H1 (cell line): ENCODE data around the gene ACADVL. TPM values are rescaled to one million over a fixed set of nuclear protein-coding genes. Genes with fewer than 3 reads are reported as not detected.

Source experiments
- CTCF ChIA-PET: fragments of 300-600 bp; sonication (Branson Sonifier 250); formaldehyde crosslinking; loops from one replicate; lab custom pipeline; 2021; ENCODE audit not compliant: partially characterized antibody; lab: Charles Lee
- POLR2A ChIA-PET: fragments of 300-600 bp; sonication (Branson Sonifier 250); formaldehyde crosslinking; loops from one replicate; lab custom pipeline; 2021; ENCODE audit warnings: inconsistent platforms; ENCODE audit not compliant: partially characterized antibody; lab: Charles Lee
- DNase-seq, 2 experiments: peaks; one replicate each; pipeline versions ENCODE4 v3.0.0 to v3.0.0-alpha.2; 2010 to 2022; ENCODE audit warnings: low spot score in 2 of 2, low read depth in 1 of 2, mixed read lengths in 1 of 2
- FAIRE-seq: peaks from 2 replicates; lab custom pipeline; 2011; peaks lifted over from hg19 to GRCh38; lab: Jason Lieb, UNC
- H2AFZ ChIP-seq: 2 replicates; pipeline ENCODE4 v1.8.1; 2012; ENCODE audit warnings: low read length, inconsistent platforms
- H2AK5ac ChIP-seq: 2 replicates; pipeline ENCODE4 v1.6.1; 2013; ENCODE audit warnings: low read depth, low read length
- H2BK120ac ChIP-seq: replicated peaks from 2 replicates; pipeline ENCODE3; 2013; ENCODE audit warnings: low read depth, low read length, inconsistent platforms
- H2BK12ac ChIP-seq: 2 replicates; pipeline ENCODE4 v1.6.1; 2013; ENCODE audit warnings: low read depth, low read length
- H2BK15ac ChIP-seq: 2 replicates; pipeline ENCODE4 v1.6.1; 2013; ENCODE audit warnings: low read length
- H2BK20ac ChIP-seq: 2 replicates; pipeline ENCODE4 v1.6.1; 2013; ENCODE audit warnings: low read length
- H2BK5ac ChIP-seq: 2 replicates; pipeline ENCODE4 v1.6.1; 2013; ENCODE audit warnings: low read depth, low read length
- H3K14ac ChIP-seq: 2 replicates; pipeline ENCODE4 v1.6.1; 2013; ENCODE audit warnings: inconsistent platforms; ENCODE audit not compliant: insufficient read length
- H3K18ac ChIP-seq: 2 replicates; pipeline ENCODE4 v1.6.1; 2013; ENCODE audit warnings: low read length; ENCODE audit errors: extremely low read depth
- H3K23ac ChIP-seq: 2 replicates; pipeline ENCODE4 v1.6.1; 2013; ENCODE audit warnings: inconsistent platforms; ENCODE audit not compliant: insufficient read length
- H3K23me2 ChIP-seq: 2 replicates; pipeline ENCODE4 v1.6.1; 2013; ENCODE audit warnings: low read depth, low read length
- H3K27ac ChIP-seq: 2 replicates; pipeline ENCODE4 v1.6.1; 2011; ENCODE audit warnings: low read depth, low read length, inconsistent platforms
- H3K27me3 ChIP-seq, 4 experiments: replicated peaks in 1 of 4; 1 replicate in 1 of 4; 2 replicates in 3 of 4; pipeline versions ENCODE4 v1.6.1 to v1.8.1; 2011 to 2013; ENCODE audit warnings: low read length in 3 of 4, mild to moderate bottlenecking in 3 of 4, inconsistent platforms in 2 of 4, mixed read lengths in 2 of 4, moderate library complexity in 1 of 4; ENCODE audit not compliant: control insufficient read depth in 3 of 4, insufficient read depth in 3 of 4; ENCODE audit errors: extremely low read depth in 1 of 4
- H3K36me3 ChIP-seq, 4 experiments: 2 replicates each; pipeline versions ENCODE4 v1.6.1 to v1.8.1; 2011 to 2013; ENCODE audit warnings: mild to moderate bottlenecking in 4 of 4, low read length in 3 of 4, moderate library complexity in 2 of 4, control low read depth in 1 of 4, inconsistent platforms in 1 of 4; ENCODE audit not compliant: insufficient read depth in 4 of 4, control insufficient read depth in 2 of 4
- H3K4ac ChIP-seq: replicated peaks from 2 replicates; pipeline ENCODE3; 2013; ENCODE audit warnings: low read length, low read depth, mixed read lengths, inconsistent platforms; ENCODE audit not compliant: insufficient read length
- H3K4me1 ChIP-seq, 4 experiments: replicated peaks in 1 of 4; 1 replicate in 1 of 4; 2 replicates in 3 of 4; pipeline versions ENCODE4 v1.6.1 to v1.8.1; 2011 to 2013; ENCODE audit warnings: low read length in 3 of 4, inconsistent platforms in 2 of 4, mixed read lengths in 1 of 4; ENCODE audit not compliant: insufficient read depth in 4 of 4, control insufficient read depth in 3 of 4
- H3K4me2 ChIP-seq, 2 experiments: 2 replicates each; pipeline versions ENCODE4 v1.6.1 to v1.8.1; 2011 to 2013; ENCODE audit warnings: low read depth in 2 of 2, low read length in 2 of 2, control low read depth in 1 of 2, inconsistent platforms in 1 of 2, mild to moderate bottlenecking in 1 of 2; ENCODE audit not compliant: insufficient read depth in 1 of 2
- H3K4me3 ChIP-seq, 4 experiments: fragments of 200-600, 300-600 bp in 1 of 4; sonication (generic), shearing (Covaris generic), sonication (Bioruptor Twin) in 1 of 4; 2 replicates each; pipeline versions ENCODE4 v1.5.1 to v1.8.1; 2011 to 2016; ENCODE audit warnings: low read length in 4 of 4, low read depth in 3 of 4, control low read depth in 2 of 4, inconsistent platforms in 2 of 4, mild to moderate bottlenecking in 2 of 4, mixed read lengths in 1 of 4, moderate library complexity in 1 of 4; ENCODE audit not compliant: insufficient read depth in 2 of 4; ENCODE audit errors: extremely low read depth in 1 of 4
- H3K56ac ChIP-seq: replicated peaks from 2 replicates; pipeline ENCODE3; 2013; ENCODE audit warnings: low read depth, mild to moderate bottlenecking, mixed read lengths, low read length, inconsistent platforms; ENCODE audit not compliant: insufficient read length
- H3K79me1 ChIP-seq: 2 replicates; pipeline ENCODE4 v1.6.1; 2013; ENCODE audit warnings: low read depth, low read length, control low read depth
- H3K79me2 ChIP-seq, 2 experiments: 2 replicates each; pipeline versions ENCODE4 v1.6.1 to v1.8.1; 2012 to 2013; ENCODE audit warnings: low read length in 2 of 2, mild to moderate bottlenecking in 2 of 2, inconsistent platforms in 1 of 2; ENCODE audit not compliant: insufficient read depth in 2 of 2, control insufficient read depth in 1 of 2
- H3K9ac ChIP-seq, 4 experiments: replicated peaks in 1 of 4; 1 replicate in 1 of 4; 2 replicates in 3 of 4; pipeline versions ENCODE4 v1.6.1 to v1.8.1; 2011 to 2013; ENCODE audit warnings: low read depth in 3 of 4, low read length in 3 of 4, control low read depth in 2 of 4, mild to moderate bottlenecking in 2 of 4, moderate library complexity in 2 of 4, inconsistent platforms in 1 of 4; ENCODE audit errors: extremely low read depth in 1 of 4
- H3K9me3 ChIP-seq, 2 experiments: 2 replicates each; pipeline versions ENCODE4 v1.6.1 to v1.8.1; 2012 to 2013; ENCODE audit warnings: mild to moderate bottlenecking in 2 of 2, moderate library complexity in 2 of 2, control low read depth in 1 of 2, inconsistent platforms in 1 of 2, low read depth in 1 of 2, low read length in 1 of 2, mixed read lengths in 1 of 2; ENCODE audit not compliant: insufficient read depth in 2 of 2
- H4K20me1 ChIP-seq, 2 experiments: replicated peaks in 1 of 2; 2 replicates each; pipeline versions ENCODE3 to v1.8.1; 2011 to 2013; ENCODE audit warnings: inconsistent platforms in 2 of 2, low read length in 2 of 2, mild to moderate bottlenecking in 1 of 2; ENCODE audit not compliant: insufficient read depth in 2 of 2, control insufficient read depth in 1 of 2
- H4K5ac ChIP-seq: 2 replicates; pipeline ENCODE4 v1.6.1; 2013; ENCODE audit warnings: low read length, low read depth, mixed read lengths, inconsistent platforms; ENCODE audit not compliant: insufficient read length
- H4K8ac ChIP-seq: 2 replicates; pipeline ENCODE4 v1.8.0; 2013; ENCODE audit warnings: mild to moderate bottlenecking, moderate library complexity, low read length, inconsistent platforms; ENCODE audit not compliant: insufficient read depth; ENCODE audit errors: extremely low read depth
- H4K91ac ChIP-seq: replicated peaks from 2 replicates; pipeline ENCODE3; 2013; ENCODE audit warnings: low read length, mixed read lengths, inconsistent platforms; ENCODE audit not compliant: insufficient read length
- RBBP5 ChIP-seq: IDR thresholded peaks from 2 replicates; pipeline ENCODE4 v1.7.1; 2012; ENCODE audit warnings: low read depth, mild to moderate bottlenecking, inconsistent platforms, low read length, moderate library complexity, borderline replicate concordance
- WGBS, 2 experiments: shearing (Covaris generic) in 1 of 2; methylation state at CpG; one replicate each; pipeline versions ENCODE4 v1.1.6 to v1.1.7; 2013 to 2015; ENCODE audit warnings: low lambda C conversion rate in 2 of 2, mixed read lengths in 2 of 2, inconsistent platforms in 1 of 2, low coverage in 1 of 2, missing lambda C conversion rate in 1 of 2; ENCODE audit not compliant: insufficient replicate concordance in 2 of 2, insufficient coverage in 1 of 2, insufficient read length in 1 of 2; ENCODE audit errors: extremely low coverage in 1 of 2, missing lambda C conversion rate in 1 of 2; 5-methylcytosine and 5-hydroxymethylcytosine counted together
- polyA plus RNA-seq, 7 experiments: library from polyadenylated mRNA; depleted of rRNA in 3 of 7; stranded (reverse) in 5 of 7; unstranded in 2 of 7; fragments of >200 nt in 5 of 7; fragments of 200-250 nt in 2 of 7; gene quantifications; 1 replicate in 5 of 7; 2 replicates in 1 of 7; 4 replicates in 1 of 7; pipeline versions ENCODE4 v1.2.1 to v1.2.3, GENCODE V29; 2011 to 2013; ENCODE audit warnings: missing spikeins in 2 of 7, mixed read lengths in 2 of 7
- total RNA-seq: library from RNA; stranded (reverse); fragmentation: NEBNext Ultra II Directional; extraction: Animal tissue kit (Norgen Biotek cat#: 25700); gene quantifications from 2 replicates; pipeline ENCODE4 v1.2.1, GENCODE V29; 2021
- TF ChIP-seq, protein P1 (sequence below): IDR thresholded peaks from 2 replicates; pipeline ENCODE4 v1.6.1; 2012; ENCODE audit warnings: low read length, inconsistent platforms

Gene ACADVL
- total and polyA plus RNA-seq, 2 of the 8 experiments (the other 6 are each of a cell fraction or from before 2014, with no cell fraction given) = 181 to 231 TPM

- Histone ChIP-seq H3K14ac (no peak overlapping the region), H4K5ac (no peak overlapping the region), H3K4me3 (peak overlapping the region; percentile 40 to 69 (median 59); a peak in 7 of 8 replicates), H4K20me1 (peaks cover 3 to 20% of the 10 kb centered on the region in 2 experiments), H3K79me2 (peaks cover 0 to 38% of the 10 kb centered on the region in 2 experiments; a peak in 2 of 4 replicates), H3K9ac (peak overlapping the region in 2 of 4 experiments; percentile 42 to 43; a peak in 1 of 7 replicates), H3K27ac (peak overlapping the region; percentile 68; the same call in 1 of the 2 replicates), H3K4ac (no peak overlapping the region), H3K79me1 (peaks cover 22% of the 10 kb centered on the region; the same call in 1 of the 2 replicates), H4K8ac (no peak overlapping the region), H3K23ac (no peak overlapping the region), H3K18ac (no peak overlapping the region), H3K4me1 (peaks cover 5 to 31% (median 25%) of the 10 kb centered on the region in 4 experiments), H3K27me3 (no peaks in the 10 kb centered on the region; a peak in 1 of 7 replicates), H3K9me3 (no peaks in the 10 kb centered on the region), H2BK12ac (no peak overlapping the region), H4K91ac (no peak overlapping the region), H2BK120ac (no peak overlapping the region), H2AFZ (no peak overlapping the region), H2BK20ac (no peak overlapping the region), H3K23me2 (peaks cover 18% of the 10 kb centered on the region; the same call in 1 of the 2 replicates), H2AK5ac (no peak overlapping the region), H3K36me3 (peaks cover 17 to 28% (median 23%) of the 10 kb centered on the region in 4 experiments), H2BK15ac (no peak overlapping the region), H2BK5ac (no peak overlapping the region), H3K56ac (no peak overlapping the region), H3K4me2 (peak overlapping the region; percentile 64 to 79)
- WGBS, 2 experiments = 42 to 100% methylated on average over 1 to 6 of the region's 15 CpGs
- CTCF ChIA-PET = interaction anchor here (1.2 kb wide), 1 partner anchor 28 kb away, joined by 5 read pairs; no protein-coding TSS in a partner anchor
- DNase-seq = no peak
- TF ChIP-seq, protein P1, sequence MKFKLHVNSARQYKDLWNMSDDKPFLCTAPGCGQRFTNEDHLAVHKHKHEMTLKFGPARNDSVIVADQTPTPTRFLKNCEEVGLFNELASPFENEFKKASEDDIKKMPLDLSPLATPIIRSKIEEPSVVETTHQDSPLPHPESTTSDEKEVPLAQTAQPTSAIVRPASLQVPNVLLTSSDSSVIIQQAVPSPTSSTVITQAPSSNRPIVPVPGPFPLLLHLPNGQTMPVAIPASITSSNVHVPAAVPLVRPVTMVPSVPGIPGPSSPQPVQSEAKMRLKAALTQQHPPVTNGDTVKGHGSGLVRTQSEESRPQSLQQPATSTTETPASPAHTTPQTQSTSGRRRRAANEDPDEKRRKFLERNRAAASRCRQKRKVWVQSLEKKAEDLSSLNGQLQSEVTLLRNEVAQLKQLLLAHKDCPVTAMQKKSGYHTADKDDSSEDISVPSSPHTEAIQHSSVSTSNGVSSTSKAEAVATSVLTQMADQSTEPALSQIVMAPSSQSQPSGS = no peak
- TF ChIP-seq RBBP5 = 0 out of 2 replicates have a peak, but pooled peaks have one; percentile 4
- POLR2A ChIA-PET = interaction anchor here (1.0 to 2.0 kb wide), 6 partner anchors 9 to 56 kb away, joined by 4 to 8 read pairs (median 4); partner anchors contain the start of genes CLDN7, DLG4, DVL2 and PHF23
- FAIRE-seq = no peak
These were observed 14.2 kb upstream of the ACADVL start for GRCh38 chr17:7205561-7205960.
